HG03135 (cell line): ENCODE data around the gene SEPTIN1.

Experiments
- ATAC-seq: cut with Tn5 transposase; IDR thresholded peaks from one replicate; pipeline ENCODE4 v1.9.1; 2021; ENCODE audit warnings: mild to moderate bottlenecking, moderate library complexity; ENCODE audit not compliant: unreplicated experiment

Gene SEPTIN1

GRCh38 chr16:30382111-30382881 lies at the start of gene SEPTIN1:
Gene SEPTIN1 (minus strand): TSS chr16:30382561. CDS start chr16:30382542, 19 bp downstream.
- no peak for ATAC-seq

GRCh38 chr16:30430428-30430970 lies 48.1 kb upstream of the SEPTIN1 start:
- peak; percentile 7 for ATAC-seq

- ATAC-seq: peak; percentile 95
Measured at GRCh38 chr16:30429678-30430427, 47.5 kb upstream of the SEPTIN1 start, which contains the start of gene DCTPP1. Gene DCTPP1 (minus strand): TSS chr16:30430030. CDS start chr16:30429980, 50 bp downstream.

- peak; percentile 7 for ATAC-seq
Measured at GRCh38 chr16:30429418-30429677, 47.0 kb upstream of the SEPTIN1 start.

DNA sequence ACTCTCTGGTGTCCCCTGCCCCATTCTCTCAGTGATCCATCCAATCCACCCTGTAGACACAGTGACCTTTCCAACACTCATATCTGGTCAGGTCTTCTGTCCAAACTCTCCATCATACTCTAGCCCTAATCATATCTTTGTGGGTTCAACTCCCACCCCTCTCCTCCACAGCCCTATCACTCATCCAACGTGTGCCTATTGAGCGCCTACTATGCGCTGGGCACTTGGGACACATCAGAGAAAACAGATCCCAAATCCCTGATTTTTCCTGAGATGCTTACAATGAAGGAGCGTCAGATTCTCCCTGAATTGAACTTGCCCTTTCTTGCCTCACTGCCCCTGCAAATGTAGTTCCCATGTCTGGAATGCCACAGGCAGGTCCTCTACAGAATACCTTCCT lies 45.7 kb upstream of the SEPTIN1 start:
- no peak for ATAC-seq

DNA sequence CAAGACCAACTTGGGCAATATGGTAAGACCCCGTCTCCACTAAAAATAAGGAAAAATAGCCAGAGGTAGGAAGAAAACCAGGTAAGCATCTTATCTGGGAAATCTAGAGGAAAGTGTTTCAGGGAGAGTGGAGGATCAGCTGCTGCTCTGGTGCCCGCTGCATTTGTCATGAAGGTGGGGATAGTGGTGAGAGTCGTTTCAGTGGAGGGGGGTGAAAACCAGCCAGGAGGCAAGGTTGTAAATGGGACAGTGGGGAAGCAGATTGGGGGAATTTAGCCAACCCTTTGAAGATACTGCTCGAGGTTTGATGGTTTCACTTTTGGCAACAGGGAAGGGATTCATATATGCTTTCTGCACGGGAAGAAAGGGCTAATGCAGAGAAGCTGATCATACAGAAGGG lies 38.6 kb upstream of the SEPTIN1 start:
- no peak for ATAC-seq

DNA sequence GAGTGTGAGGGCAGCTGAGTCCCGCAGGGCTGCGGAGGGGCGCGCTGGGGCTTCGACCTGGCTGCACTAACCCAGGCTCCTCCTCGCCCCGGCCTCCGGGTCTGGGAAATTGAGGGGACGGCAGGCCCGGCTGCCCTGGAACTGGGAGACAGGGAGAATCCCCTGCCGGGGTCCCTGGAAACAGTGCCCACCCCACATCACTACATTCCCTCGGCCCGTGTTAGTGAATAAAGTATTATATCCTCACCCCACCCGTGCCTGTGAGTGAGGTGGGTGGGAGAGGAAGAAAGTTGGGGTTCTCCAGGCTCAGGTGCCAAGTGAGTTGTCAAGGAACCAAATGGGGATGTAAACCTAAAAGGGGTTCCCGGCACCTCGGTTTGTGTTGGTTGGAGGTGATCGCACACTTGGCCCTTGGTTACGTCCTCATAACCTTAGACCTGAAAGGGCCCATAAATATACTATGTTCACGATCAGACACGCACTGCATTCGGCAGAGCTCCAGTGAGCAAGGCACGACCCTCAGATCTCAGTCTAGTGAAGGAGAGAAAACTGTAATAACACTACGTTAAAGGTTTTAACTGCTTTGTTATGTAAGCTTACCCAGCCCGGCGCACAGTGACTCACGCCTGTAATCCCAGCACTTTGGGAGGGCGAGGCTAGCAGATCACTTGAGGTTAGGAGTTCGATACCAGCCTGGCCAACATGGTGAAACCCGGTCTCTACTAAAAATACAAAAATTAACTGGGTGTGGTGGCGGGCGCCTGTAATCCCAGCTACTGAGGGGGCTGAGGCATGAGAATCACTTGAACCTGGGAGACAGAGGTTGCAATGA lies 36.2 kb upstream of the SEPTIN1 start:
- no peak for ATAC-seq

DNA sequence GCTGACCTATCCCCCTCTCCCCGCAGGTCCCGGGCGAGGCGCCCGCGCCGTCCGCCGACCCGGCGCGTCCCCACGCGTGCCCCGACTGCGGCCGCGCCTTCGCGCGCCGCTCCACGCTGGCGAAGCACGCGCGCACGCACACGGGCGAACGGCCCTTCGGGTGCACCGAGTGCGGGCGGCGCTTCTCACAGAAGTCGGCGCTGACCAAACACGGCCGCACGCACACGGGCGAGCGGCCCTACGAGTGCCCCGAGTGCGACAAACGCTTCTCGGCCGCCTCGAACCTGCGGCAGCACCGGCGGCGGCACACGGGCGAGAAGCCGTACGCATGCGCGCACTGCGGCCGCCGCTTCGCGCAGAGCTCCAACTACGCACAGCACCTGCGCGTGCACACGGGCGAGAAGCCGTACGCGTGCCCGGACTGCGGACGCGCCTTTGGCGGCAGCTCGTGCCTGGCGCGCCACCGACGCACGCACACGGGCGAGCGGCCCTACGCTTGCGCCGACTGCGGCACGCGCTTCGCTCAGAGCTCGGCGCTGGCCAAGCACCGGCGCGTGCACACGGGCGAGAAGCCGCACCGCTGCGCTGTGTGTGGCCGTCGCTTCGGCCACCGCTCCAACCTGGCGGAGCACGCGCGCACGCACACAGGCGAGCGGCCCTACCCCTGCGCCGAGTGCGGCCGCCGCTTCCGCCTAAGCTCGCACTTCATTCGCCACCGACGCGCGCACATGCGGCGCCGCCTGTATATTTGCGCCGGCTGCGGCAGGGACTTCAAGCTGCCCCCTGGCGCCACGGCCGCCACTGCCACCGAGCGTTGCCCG lies 35.4 kb upstream of the SEPTIN1 start:
- peak; percentile 74 for ATAC-seq

DNA sequence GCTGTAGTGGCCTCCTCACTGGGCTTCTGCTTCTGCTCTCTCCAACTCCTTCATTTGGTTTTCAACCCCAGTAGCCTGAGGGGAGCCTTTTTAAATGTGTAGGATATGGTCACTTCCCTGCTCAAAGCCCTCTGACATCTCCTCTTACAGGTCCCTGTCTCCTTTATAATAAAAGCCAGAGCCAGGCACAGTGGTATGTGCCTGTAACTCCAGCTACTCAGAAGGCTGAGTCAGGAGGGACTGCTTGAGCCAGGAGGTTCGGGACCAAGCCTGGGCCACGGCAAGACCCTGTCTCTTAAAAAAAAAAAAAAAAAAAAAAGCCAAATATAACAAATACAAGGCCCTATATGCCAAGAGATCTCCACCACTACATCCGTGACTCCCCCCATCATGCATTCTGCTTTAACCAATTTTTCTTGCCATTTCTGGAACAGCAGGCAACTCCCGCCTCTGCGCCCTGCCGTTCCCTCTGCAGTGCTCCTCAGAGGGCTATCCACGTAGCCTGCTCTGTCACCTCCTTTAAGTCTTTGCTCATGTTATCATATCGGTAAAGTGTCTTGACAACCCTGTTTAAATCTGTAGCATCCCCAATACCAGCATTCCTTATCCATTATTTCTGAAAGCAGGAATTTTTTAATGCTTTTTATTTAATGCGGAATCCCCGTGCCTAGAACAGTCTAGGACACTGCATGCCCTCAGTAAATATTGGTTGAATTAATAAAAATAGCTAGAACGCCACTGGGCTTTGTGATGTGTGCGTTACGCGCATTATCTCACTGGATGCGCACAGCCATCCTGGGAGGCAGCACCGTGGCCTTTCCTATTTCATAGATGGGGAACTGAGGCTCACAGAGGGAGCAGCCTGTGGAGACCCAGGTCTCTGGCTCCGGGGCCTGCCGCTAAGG lies 34.5 kb upstream of the SEPTIN1 start:
- no peak for ATAC-seq

DNA sequence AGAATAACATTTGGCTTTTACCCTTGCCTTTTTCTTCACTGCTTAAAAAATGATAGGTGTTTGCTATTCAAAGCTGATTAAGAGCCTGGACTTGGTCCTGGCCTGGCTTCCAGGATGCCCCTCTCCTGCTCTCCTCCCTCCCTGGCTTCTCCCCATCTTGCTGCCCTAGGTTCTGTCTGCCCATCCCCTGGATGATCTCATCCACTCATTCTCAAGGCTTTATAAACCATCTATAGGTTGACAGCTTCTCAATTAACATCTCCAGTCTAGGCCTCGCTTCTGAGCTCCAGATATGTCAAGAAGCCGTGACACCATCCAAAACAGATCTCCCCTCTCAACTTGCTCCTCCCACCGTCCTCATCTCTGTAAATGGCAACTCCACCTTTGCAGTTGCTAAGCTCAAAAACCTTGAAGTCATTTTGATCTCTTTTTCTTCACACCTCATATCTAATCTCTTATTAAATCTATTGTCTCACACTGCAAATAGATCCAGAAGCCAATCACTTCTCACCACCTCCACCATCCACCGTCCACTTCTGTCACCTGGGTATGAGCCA lies 33.8 kb upstream of the SEPTIN1 start:
- no peak for ATAC-seq

GRCh38 chr16:30414159-30414558 lies 31.8 kb upstream of the SEPTIN1 start:
- no peak for ATAC-seq

DNA sequence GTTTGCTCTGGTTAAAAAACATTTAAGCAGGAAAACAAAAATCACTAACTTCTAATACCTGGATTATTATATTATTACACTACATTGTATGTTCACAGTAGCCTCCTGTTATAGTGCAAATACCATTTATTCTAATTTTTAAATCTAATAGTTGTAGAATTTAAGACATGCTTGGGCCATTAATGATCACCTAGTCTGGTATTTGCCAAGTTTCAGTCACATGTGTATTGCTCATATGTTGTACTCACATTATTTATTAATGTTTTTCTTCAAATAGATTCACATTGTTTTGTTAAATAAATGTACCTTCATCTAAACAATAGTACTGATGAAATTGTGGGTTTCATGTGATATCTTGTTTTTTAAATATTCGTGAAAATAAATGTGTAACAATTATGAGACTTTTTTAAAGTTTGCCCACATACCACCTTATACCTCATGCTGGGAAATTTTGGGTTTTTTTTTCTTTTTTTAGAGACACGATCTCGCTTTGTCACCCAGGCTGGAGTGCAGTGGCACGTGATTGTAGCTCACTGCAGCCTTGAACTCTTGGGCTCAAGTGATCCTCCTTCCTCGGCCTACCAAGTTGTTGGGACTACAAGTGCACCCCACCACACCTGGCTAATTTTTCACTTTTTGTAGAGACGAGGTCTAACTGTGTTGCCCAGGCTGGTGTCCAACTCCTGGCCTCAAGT lies 30.9 kb upstream of the SEPTIN1 start:
- no peak for ATAC-seq

DNA sequence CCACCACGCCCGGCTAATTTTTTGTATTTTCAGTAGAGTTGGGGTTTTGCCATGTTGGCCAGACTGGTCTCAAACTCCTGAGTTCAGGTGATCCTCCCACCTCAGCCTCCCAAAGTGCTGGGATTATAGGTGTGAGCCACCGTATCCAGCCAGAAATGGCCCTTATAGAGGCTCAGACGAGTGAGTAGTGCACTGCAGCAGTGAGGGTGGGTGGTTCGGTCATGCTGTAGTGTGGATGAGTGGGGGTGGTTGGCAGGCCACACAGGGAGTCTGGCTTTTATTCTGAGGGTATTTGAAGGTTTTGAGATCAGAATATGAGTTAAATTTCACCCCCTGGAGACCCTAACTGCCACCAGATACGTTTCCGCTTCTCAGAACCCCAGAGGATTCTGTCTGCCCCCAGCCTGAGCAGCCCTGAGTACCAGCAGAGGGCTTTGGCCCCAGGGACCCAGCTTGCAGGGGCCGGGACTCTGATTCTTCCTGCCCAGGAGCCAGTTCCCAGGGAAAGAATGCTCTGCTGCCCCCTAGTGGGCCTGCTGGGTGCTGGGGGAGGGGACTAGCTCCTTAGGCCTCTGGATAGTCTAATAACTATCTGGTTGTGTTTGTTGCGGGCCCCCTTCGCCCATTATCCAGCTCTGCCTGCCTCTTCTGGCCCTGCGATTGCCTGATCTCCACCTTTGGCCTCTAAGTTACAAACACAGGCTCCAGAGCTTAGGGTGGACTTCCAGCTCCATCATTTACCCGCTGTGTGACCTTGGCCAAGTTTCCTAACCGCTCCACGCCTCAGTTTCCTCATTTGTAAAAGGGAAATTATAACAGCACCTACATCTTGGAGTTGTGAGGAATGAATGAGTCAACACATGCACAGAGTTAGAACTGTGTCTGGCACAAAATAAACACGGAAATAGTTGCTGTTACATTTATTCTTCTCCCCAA lies 27.0 kb upstream of the SEPTIN1 start:
- ATAC-seq: no peak

GRCh38 chr16:30407804-30408534 lies 25.6 kb upstream of the SEPTIN1 start:
- ATAC-seq: no peak

DNA sequence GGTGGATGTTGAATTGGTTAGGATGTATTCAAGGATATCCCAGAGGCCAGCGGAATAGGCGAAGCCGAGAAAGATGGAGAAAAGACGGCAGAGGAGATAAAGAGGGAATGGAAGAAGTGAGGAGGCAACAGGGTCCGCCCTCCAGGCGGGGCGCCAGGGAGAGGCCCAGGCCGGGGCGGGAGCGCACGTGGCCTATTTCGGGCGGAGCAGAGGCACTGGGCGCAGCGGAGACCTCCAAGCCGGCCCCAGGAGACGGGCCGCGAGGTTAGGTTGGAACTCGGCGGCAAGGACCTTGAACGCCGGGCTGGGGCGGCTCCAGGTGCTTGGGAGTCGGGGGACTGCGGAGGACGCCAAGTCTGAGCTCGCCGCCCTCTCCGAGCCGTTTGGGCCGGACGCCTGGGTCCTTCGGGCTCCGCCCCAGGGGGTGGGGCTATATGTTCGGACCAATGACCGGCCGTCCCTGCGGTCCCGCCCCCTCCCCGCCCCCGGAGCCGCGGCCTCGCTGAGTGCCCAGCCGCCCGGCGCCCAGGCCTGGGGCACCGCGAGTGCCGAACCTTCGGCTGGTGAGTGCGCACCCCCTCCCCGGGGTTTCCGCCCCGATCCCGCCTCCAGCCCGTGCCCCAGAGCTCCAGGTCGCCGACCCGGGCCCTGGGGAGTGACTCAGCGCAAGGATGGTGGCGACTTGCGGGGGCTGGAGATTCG lies 24.9 kb upstream of the SEPTIN1 start, which contains the start of gene ZNF771:
ZNF771 (plus strand) TSS at position 505 of the 702 bp plus-strand sequence. CDS start 448 bp downstream, outside the sequence.
- ATAC-seq: peak; percentile 59

- no peak for ATAC-seq
Measured at GRCh38 chr16:30406795-30407101, 24.4 kb upstream of the SEPTIN1 start.
